HG02610 (cell line): ENCODE results near the gene WWOX.
"Not testable (repeated sequence)": the region's sequence is repeated elsewhere in the genome, so short reads cannot be mapped to it uniquely, and the experiment has no call there.

Experiments
- ATAC-seq: cut with Tn5 transposase; IDR thresholded peaks from one replicate; pipeline ENCODE4 v1.9.1; 2021; ENCODE audit warnings: mild to moderate bottlenecking, moderate library complexity; ENCODE audit not compliant: unreplicated experiment

The WWOX gene

GRCh38 chr16:78509965-78510364, 410.5 kb downstream of the WWOX start:
- ATAC-seq: no peak

- ATAC-seq: no peak
Measured at GRCh38 chr16:78510496-78510895, 411.0 kb downstream of the WWOX start.

- no peak for ATAC-seq
Measured at GRCh38 chr16:78513838-78514237, 414.4 kb downstream of the WWOX start.

- ATAC-seq: not testable (repeated sequence)
Measured at GRCh38 chr16:78514888-78515287, 415.4 kb downstream of the WWOX start.

GRCh38 chr16:78515421-78515820, 416.0 kb downstream of the WWOX start:
- no peak for ATAC-seq

- ATAC-seq: no peak
Measured at GRCh38 chr16:78516006-78516736, 416.7 kb downstream of the WWOX start.

GRCh38 chr16:78519896-78520295, 420.4 kb downstream of the WWOX start:
- no peak for ATAC-seq

GRCh38 chr16:78520470-78520869, 421.0 kb downstream of the WWOX start:
- ATAC-seq: no peak

- ATAC-seq: no peak
Measured at GRCh38 chr16:78522327-78522726, 422.9 kb downstream of the WWOX start.

GRCh38 chr16:78523212-78523985, 423.9 kb downstream of the WWOX start:
- ATAC-seq: no peak

GRCh38 chr16:78524066-78524595, 424.7 kb downstream of the WWOX start:
- ATAC-seq: no peak

GRCh38 chr16:78528265-78528664, 428.8 kb downstream of the WWOX start:
- ATAC-seq: no peak

GRCh38 chr16:78529881-78530280, 430.4 kb downstream of the WWOX start:
- no peak for ATAC-seq

GRCh38 chr16:78530283-78530682, 430.8 kb downstream of the WWOX start:
- no peak for ATAC-seq

- no peak for ATAC-seq
Measured at GRCh38 chr16:78535098-78535497, 435.6 kb downstream of the WWOX start.

GRCh38 chr16:78537511-78537910, 438.1 kb downstream of the WWOX start:
- ATAC-seq: no peak

- ATAC-seq: no peak
Measured at GRCh38 chr16:78538292-78538691, 438.8 kb downstream of the WWOX start.

GRCh38 chr16:78538919-78539318, 439.5 kb downstream of the WWOX start:
- ATAC-seq: no peak

GRCh38 chr16:78542419-78542818, 443.0 kb downstream of the WWOX start:
- ATAC-seq: no peak

- ATAC-seq: no peak
Measured at GRCh38 chr16:78543023-78543422, 443.6 kb downstream of the WWOX start.

GRCh38 chr16:78549366-78549765, 449.9 kb downstream of the WWOX start:
- ATAC-seq: no peak

- ATAC-seq: no peak
Measured at GRCh38 chr16:78551487-78552085, 452.1 kb downstream of the WWOX start.
